Stromal cell of bone marrow (primary cell): ENCODE data around the gene CABP7.

Source experiments
- DNase-seq: peaks from one replicate; pipeline ENCODE4 v3.0.0-alpha.2; 2012; ENCODE audit warnings: low read depth

Gene CABP7

GRCh38 chr22:29702000-29702930 lies 17.5 kb upstream of the CABP7 start:
- no peak for DNase-seq

DNA sequence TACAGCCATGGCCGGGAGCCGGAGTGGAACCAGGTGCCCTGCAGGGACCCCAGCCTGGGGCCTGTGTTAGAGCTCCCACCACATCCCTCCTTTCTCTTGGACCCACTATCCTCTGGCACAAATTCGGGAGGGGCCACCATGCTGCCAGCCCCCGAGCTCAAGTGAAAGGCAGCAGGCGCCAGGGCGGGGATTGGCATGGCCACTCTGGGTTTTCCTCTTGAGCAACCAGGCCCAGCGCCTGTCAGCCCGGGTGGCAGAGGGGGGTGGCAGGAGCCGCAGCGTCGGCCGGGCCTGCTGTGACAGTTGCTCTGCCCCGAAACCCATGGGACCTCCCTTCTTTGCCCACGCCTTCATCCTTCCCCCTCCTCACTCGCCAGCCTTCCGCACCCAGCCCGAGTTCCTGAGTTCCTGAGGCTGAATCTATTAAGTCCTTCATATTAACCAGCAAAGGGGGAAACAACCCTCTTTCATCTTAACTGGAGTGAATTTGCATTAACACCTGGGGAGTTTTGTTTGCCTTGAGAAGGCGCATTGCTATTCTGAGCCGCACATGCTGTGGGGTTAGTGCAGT lies 16.8 kb upstream of the CABP7 start:
- DNase-seq = no peak

DNA sequence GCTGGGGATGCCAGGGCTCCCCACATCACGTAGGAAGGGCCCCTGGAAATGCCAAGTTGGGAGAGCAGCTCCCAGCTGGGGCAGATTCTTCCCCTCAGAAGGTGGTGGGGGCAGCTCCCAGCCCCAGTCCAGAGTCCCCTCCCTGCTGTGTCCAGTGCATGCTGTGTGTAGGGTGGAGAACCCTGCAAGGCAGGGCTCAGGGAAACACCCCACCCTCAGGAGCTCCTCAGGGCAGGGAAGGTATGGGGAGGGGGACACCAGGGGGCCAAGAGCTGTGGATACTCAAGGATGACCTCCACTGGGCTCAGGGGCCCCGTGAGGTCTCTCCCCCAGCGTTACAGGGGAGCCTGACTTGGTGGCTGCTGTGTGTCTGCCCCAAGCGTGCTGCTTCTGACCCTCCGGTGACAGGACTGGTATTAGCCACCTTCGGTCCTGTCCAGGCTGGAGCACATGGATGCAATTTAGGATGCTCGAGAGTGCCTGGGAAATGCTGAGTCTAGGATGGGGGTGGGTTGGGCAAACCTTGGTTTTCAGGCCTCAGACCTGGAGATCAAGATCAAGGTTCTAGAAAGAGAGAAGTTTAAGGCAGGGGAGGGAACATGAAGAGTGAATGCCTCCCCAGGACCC lies 16.1 kb upstream of the CABP7 start:
- no peak for DNase-seq

DNA sequence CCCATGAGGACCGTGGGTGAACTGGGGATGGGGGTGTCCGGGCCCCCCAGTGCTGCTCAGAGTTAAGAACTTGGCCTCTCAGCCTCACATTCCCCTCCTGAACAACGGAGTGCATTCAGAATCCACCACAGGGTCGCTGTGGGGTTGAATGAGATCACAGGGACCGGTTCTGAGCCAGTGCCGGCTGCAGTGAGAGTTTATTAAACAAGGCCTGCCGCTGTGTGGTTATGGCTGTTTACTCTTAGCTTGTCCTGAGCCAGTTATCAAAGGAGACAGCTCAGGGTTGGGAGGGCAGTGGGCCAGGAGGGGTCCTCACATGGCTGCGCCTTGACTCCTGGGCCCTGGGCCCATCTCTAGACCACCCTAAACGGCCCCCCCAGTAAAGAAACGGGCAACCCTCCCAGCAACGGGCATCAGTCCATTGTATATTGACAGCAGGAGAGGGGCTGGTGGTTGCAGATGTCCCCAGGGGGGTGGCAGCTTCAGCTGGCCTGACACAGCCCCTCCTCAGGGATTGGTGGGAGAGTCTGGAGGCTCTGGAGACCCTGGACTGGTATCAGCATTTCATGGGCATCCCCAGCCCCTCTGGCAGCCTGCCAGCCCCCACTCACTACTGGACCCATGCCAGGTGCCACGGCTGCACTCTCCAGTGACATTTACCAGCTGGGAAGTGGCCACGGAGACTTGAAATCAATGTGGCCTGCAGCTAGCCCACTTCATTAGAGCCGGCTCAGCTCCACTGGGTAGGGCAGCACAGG lies 15.1 kb upstream of the CABP7 start:
- peak; percentile 16 for DNase-seq

- no peak for DNase-seq
Observed at GRCh38 chr22:29705651-29706050, 14.2 kb upstream of the CABP7 start.

GRCh38 chr22:29706486-29706885 lies 13.3 kb upstream of the CABP7 start:
- DNase-seq = no peak

DNA sequence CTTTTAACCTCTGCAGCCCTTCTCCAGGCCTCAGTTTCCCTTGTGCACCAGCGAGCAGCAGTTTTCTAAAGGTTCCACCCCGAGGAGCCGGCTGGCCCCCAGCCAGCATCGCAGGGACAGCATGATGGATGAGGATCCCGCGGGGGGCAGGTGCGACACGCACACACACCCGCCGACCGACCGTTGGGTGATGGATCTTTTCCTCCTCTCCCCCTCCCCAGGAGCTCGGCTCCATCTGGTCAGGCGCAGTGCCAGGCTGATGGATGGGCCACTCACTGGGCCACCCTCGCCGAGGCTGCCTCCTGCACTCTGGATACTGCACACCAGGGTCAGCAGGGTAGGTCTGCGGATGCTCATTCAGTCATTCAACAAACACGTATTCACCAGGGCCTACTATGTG lies 12.8 kb upstream of the CABP7 start:
- DNase-seq = no peak

- DNase-seq = no peak
Observed at GRCh38 chr22:29707471-29707870, 12.3 kb upstream of the CABP7 start.

GRCh38 chr22:29710193-29710592 lies 9.6 kb upstream of the CABP7 start:
- DNase-seq = no peak

DNA sequence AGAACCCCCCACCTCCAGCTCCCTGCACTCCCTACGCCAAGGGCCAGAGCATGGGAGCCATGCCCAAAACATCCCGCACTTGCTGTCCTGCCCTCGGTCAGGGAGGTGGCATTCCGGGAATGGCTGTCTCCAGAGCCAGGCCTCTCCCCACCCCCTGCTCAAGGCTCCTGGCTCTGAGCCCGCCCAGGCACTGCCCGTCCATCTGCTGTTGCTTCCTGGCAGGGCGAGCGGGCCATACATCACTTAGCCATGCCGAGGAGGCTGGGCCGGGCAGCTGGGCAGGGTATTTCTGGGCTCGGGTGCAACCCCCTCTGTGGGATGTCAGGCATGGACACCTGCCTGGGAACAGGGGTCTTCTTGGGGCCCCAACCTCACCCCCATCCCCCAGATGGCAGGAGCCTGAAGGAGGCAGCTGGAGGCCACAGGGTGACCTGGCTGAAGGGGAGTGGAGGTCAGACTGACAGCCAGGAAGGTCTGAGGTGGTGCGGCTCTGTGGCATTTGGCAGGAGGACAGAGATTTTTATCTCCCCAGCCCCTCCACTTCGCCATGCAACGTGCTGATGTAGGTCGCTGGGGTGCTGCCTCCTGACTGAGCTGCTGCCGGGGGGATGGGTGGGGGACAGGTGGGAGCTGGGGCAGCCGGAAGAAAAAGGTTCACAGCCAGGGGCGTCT lies 8.7 kb upstream of the CABP7 start:
- DNase-seq = no peak

DNA sequence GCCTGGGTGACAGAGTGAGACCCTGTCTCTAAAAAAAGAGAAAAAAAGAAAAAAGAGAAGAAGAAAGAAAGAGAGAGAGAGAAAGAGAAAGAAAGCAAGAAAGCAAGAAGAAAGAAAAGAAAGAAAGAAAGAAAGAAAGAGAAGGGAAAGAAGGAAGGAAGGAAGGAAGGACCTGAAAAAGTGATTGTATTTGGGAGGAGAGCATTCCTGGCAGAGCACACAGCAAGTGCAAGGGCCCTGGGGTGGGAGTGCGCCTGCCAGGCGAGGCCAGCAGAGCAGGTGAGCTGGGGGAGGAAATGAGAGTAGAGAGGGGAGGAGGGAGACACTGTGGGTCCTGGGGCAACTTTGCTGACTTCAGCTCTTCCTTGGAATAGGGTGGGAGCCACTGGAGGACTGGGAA lies 7.7 kb upstream of the CABP7 start:
- DNase-seq = no peak

DNA sequence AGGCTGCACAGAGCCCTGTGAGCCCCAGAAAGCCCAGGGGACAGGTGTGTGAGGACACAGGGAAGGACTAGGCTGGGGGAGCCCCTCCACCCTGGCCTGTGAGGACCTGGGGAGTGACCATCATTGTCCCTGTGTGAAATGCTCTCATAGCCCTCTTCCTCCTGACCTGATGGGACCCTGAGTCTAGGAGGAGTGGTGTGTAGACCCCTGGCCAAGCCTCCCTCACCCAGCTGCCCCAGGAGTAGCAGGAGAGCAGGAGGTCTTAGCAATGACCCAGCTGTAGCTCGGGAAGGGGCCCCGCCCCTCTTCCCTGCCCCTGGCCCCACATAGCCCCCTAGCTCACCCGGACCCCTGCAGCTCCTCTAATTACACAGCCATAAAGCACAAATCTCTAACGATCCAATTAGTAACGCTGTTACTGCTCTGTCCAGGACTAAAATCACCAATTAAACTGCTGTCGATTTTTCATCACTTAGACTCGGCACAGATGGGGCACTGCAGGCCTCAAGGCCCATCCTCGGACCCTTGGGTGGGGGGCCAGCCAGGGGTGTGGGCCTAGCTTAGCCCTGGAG lies 6.6 kb upstream of the CABP7 start:
- no peak for DNase-seq

GRCh38 chr22:29715240-29715639 lies 4.6 kb upstream of the CABP7 start:
- no peak for DNase-seq

- DNase-seq = no peak
Observed at GRCh38 chr22:29715705-29716104, 4.1 kb upstream of the CABP7 start.

- DNase-seq = peak; percentile 63
Observed at GRCh38 chr22:29716814-29717545, 2.8 kb upstream of the CABP7 start.

DNA sequence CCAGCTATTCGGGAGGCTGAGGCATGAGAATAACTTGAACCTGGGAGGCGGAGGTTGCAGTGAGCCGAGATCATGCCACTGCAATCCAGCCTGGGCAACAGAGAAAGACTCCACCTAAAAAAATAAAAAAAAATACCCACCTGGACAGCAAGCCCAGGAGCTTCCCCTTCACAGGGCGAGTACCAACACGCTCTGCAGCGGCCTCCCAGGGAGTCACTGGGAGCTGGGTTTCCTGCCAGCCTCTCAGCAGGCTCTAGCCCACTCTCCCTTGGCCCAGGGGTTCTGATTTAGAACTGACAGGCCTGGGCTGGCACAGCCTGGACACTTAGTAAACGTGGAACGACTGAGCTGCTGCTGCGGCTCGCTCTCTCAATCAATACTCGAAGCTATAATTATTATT lies 2.0 kb upstream of the CABP7 start:
- no peak for DNase-seq

DNA sequence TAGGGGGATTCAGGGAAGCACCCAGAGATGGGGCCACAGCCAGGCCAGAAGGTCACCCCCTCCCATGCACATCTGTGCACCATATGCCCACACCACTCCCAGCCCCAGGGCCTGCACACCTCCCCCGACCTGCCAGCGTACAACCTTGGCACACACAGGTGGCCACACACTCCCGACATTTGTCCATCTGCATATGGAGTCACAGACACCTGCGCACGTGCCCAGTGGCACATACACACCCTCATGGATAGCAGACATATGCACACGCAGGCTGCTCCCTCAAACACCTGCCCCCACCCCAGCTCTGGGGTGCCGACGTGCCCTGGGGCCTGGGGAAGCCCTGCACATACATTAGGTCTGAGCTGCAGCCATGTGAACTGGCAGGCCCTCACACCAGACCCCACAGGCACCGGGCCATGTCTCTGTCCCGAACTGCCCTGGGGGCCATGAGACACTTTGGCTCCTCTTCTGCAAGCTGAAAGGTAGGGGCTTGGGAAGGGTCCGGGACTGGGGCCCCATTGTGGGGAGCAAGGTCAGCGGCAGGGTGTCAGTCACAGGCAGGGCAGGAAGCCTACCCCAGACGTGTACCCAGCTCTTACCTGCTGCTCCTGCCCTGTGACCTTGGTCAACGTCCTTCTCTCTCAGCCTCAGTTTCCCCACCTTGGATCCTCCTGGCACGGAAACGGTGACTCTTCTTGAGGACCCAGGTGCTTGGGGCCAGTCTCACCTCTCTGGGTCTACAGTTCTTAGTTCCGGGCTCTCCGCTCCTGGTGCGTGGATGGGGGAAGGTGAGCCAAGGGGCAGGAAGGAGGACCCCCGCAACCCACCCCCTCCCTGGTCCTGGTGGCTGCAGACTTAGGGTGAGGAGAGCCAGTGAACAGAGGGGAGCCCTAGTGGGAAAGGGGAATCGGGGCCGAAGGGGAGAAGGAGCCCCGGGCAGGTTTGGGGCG lies 579 bp upstream of the CABP7 start:
- DNase-seq = no peak

GRCh38 chr22:29720811-29721323 lies 1.1 kb downstream of the CABP7 start:
- DNase-seq = no peak

- DNase-seq = no peak
Observed at GRCh38 chr22:29722151-29722550, 2.3 kb downstream of the CABP7 start.
